HG02852 (cell line): ENCODE results near the gene SMCO2.

ENCODE experiments used
- ATAC-seq: cut with Tn5 transposase; IDR thresholded peaks from one replicate; pipeline ENCODE4 v1.9.1; 2021; ENCODE audit warnings: mild to moderate bottlenecking, moderate library complexity; ENCODE audit not compliant: unreplicated experiment

Gene SMCO2

DNA sequence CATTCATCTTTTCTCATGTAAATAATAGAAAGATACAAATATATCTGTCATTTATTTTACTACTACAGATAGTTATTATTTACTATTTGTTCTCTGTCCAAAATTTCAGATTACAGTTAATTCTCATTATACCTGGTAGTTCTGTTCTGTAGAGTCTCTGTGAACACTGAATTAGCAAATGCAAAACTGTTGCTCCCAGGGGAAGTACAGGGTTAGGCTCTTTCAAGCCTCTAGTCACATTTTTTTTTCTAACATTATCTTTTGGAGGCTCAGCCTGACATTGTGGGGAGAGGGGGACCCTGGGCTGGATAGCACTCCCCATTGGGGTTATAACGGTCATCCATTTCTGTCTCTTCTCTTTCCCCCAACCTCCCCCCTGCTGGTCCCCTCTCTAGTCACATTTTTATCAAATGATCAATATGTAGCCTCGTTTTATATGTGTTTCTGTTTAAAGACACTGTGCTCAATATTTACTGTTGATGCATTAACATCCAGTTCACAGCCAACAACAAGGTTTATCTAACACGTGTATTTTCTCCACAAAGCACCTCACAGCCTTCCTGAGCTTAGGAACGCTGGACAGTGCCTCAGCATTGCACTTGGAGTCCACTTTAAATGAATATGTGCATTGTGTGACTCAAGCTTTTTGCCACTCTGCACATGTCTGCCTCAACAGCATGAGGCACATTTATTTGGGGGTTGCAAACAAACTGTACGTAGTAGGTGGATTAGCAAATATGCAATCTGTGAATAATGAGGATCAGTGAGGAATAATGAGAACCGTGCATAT is 4.7 kb downstream of the SMCO2 start:
- ATAC-seq, result no peak

DNA sequence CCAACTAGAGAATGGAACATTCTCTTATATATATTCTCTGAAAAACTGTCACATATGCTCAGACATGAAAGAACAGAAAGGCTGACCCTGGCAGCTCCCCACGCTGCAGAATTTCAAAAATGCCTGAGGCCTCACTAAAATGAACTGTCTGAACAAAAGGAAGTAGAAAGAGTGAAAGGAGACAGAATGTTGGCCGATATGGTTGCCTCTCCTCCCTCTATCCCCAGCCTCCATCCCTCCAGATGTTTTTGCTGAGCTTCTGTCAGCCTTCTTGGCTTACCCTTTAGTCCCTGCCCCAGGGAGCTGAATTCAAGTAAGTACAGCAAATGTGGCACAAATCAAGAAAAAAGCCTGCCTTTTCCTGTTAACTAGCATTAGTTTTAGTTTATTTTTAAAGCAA is 6.9 kb downstream of the SMCO2 start:
- no peak for ATAC-seq

DNA sequence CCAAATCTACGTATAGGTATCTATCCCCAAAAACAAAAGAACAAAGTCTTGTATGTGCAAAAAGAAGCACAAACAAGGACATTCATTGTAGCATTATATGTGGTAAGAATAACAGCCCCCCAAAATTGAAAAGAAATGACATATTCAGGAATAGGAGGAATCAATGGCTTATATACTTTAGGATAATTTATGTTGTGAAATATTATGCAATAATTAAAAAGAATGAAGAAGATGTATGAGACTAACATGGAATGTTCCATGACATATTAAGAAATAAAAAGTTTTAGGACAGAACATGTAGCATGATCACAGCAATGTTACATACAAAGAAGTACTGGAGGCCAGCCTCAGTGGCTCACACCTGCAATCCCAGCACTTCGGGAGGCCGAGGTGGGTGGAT is 9.1 kb downstream of the SMCO2 start:
- no peak for ATAC-seq

DNA sequence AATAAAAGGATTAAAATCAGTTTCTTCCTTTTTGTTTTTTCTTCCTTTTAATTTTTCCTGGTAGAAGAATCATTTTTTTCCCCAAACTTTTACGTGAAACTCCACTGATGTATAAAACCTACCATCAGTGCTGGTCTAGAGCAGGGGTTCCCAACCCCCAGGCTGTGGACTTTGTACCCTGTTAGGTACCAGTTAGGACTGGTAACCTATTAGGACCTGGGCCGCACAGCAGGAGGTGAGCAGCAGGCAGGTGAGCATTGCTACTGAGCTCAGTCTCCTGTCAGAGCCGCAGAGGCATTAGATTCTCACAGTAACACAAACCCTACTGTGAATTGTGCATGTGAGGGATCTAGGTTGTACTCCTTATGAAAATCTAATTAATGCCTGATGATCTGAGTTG is 10.1 kb downstream of the SMCO2 start:
- ATAC-seq, result no peak

DNA sequence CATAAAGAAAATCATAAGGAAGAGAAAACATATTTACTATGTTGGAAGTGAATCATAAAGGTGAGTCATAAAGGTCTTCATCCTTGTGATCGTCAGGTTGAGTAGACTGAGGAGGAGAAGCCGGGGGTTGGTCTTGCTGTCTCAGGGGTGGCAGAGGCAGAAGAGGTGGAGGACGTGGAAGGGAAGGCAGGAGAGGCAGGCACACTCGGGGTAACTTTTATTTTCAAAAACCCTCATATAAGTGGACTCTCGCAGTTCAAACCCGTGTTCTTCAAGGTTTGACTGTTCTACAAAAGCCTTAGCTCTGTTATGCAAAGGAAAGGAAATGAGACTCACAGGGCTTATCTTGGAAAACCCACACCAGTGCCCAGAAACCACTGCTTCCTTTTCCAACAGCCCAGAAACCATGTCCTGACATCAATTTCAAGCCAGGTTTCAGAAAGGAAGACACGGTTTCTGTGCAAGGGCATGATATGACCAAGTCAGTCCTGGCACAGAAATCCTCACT is 14.0 kb downstream of the SMCO2 start:
- ATAC-seq, result no peak

DNA sequence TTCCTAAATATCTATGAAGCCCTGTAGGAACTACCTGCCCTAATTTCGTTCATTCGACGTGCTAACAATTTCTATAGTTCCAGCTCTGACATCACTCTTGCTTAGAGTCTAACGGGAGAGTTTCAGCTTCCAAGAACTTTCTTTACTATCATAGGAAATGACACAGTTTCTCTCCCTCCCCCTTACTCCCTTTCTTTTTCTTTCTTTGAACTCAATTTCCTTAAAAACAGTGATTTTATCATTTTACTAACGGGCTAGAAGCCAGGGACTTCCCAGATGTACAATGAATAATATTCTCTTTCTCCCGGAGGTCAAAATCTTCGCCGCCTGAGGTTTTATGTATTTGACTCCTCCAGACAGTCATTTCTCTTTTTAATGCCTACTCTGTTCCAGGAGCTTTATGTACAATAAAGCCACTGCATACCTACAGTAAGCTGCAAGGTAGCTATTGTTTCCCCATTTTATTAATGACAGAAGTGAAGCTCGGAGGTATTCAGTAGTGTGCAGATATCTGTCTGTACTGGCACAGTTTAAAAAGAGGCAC is 15.7 kb downstream of the SMCO2 start:
- ATAC-seq, result no peak

DNA sequence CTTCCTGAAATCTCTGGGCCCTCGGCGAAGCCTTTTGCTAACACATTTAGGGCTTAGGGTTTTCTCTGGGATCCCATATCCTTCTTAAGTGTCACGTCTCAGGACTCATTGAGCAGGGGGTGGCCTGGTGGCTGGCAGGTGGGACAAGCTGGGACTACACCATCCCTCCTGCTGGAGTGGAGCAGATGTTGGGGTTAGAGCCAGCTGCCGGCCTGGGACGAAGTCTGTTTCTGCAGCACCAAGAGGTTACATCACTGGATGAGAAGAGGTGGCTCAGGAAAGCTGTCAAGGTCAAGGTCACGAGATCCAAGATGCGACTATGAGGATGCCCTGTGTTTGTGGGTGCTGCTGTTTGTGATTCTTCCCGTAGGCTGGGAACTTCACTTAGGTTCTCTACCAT is 16.3 kb downstream of the SMCO2 start:
- no peak for ATAC-seq

DNA sequence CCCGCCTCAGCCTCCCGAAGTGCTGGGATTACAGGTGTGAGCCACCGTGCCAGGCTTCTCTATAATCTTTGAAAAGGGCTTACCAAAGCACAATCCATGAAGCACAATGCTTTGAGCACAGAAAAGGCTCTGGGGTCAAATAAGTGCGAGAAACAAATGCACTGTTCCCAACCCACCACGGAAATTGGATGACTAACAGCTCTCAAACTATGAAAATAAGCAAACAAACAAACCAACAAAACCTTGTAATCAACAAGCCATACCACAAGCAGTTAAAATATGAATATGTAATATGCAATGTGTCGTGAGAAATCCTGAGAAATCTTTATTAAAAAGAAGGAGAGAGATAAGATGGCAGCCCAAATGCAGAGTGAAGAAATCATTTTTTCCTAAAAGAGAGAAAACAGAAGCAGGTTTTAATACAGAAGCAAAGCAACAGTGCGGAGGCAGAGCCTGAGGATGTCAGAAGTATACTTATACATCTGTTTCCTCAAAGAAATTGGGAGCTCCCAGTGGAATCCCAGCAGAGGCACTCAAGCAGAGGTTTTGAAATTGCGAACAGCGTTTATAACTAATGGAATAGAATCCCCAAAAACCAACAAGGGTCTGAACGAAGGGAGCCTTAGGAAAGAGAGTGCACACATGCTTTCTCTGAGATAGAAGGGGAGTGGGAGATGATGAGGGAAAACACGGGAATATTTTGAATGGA is 17.1 kb downstream of the SMCO2 start:
- no peak for ATAC-seq

DNA sequence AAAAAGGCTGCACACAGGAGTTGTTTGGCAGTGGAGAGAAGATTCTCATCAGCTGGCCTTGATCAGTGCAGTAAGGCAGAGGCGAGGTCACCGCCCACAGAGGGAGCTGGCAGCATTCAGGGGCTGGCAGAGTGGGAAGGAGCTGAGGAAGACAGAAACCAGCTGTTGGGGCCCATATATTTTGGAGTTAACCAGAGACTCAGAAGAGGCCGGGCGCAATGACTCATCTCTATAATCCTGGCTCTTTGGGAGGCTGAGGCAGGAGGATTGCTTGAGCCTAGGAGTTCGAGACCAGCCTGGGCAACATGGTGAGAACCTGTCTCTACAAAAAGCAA is 17.7 kb downstream of the SMCO2 start:
- ATAC-seq, result no peak

DNA sequence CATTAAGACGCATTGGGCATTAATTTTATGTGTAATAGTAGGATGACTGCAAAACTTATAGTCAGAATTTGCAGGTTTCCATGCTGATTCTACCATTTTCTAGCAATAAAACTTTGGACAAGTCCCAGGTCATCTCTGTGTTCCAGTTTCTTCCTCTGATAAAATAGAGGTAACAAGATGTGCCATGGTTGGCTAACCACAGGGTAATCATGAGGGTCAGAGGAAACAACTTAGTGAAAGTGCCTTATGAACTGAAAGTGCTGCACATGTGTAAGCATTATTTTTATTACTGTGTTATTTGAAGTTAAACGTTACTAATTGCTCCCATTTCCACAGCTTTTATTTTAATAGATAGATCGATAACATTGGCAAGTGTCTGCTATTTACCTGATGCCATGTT is 21.1 kb downstream of the SMCO2 start:
- ATAC-seq, result no peak

DNA sequence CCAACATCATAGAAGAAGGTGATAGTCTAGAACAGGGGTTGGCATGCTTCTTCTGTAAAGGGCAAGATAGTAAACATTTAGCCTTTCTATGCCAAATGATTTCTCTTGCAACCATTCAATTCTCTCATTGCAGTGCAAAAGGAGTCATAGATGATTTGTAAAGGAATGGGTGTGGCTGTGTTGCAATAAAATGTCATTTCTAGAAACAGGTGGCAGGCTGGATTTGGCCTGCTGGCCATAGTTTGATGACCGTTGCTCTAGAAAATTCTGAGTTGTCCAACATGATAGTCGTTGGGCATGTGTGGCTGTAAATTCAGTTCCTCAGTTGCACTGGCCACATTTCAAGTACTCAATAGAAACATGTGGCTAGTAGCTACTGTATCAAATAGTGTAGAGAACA is 21.7 kb downstream of the SMCO2 start:
- no peak for ATAC-seq

DNA sequence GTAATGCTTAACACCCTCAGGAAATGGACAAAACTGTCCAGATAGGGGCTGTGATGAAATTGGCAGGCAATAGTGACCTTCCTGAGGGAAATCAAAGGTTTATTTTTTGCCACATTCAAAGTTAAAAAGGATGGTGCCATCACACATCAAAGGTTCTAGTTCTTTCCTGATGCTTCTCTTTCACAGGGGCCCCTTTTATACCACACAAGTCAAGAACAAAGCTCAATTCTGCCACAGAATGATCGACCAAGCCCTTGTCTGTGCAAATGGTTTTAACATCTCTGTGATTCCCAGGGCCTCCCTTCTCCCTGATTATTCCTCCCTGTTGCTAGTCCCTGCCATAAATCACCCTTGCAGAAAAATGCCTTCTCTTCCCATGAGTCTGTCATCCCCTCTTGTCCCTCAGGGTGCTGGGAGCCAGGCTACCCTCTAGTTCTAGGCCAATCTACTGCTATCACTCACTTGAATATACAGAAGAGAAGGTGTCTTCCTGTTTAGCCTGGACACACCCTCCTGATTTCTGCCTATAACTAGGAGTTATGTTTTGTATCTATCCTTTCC is 22.7 kb downstream of the SMCO2 start:
- ATAC-seq, result no peak

DNA sequence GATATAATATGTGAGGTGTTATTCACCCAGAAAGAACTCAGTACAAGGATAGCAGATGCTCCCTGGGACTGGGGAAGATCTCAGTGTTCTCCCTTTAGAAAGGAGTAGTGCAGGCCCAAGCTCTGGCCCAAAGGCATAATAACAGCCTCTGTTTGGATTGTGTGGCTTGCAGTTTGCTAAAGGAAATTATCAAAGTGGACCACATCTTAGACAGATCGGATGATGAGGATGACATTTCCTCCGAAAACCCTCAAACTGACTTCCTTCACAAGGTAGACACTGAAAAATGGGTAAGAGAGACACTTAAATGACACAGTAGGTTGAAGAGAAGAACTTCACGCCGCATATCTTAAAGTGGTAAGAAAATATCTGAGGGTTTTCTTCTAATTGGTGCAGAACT is 26.1 kb downstream of the SMCO2 start:
- ATAC-seq, result no peak

DNA sequence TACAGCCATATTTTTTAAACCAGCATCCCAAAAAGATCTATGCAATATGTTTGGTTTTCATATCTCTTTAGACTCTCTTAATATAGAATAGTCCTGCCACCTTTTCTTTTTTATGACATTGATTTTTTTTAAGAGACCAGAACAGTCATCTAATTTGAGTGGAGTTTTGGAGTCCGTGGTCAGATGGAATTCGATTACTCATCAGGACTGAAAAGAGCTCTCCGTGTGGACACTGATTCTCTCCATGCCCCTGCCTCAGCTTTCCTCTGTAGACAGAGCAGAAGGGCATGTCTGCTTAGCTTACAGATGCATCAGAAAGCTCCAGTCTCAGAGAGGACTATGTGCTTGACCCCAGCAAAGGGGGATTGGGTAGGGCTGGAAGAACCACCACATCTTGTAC is 27.8 kb downstream of the SMCO2 start:
- ATAC-seq, result no peak

DNA sequence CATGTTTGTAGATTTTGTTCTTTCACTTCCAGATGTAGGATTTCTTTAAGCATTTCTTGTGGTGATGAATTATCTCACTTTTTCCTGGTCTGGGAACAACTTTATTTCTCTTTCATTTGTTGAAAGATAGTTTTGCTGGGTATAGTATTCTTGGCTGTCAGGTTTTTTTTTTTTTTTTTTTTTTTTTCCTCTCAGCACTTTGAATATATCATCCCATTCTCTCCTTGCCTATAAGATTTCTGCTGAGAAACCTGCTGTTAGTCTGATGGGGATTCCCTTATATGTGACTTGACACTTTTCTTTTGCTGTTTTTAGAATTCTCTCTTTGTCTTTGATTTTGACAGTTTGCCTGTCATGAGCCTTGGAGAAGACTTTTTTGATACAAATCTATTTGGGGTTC is 30.5 kb downstream of the SMCO2 start:
- ATAC-seq, result no peak

DNA sequence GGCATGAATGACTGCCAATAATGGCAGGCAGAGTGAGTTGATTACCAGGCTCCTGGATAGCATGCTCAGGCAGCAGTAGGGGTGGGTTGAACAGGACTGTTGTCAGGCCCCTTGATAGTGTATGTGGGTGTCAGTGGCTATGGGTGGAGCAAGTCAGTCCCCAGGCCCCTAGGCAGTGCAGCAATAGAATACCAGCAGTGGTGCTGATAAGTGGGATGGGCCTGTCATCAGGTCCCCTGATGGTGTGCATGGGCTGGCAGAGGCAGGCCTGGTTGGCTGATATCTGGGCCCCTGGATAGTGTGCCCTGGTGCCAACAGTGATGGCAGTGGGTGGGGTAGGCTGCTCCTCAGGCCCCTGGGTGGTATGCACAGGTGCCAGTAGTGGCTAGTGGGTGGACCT is 32.4 kb downstream of the SMCO2 start:
- no peak for ATAC-seq

DNA sequence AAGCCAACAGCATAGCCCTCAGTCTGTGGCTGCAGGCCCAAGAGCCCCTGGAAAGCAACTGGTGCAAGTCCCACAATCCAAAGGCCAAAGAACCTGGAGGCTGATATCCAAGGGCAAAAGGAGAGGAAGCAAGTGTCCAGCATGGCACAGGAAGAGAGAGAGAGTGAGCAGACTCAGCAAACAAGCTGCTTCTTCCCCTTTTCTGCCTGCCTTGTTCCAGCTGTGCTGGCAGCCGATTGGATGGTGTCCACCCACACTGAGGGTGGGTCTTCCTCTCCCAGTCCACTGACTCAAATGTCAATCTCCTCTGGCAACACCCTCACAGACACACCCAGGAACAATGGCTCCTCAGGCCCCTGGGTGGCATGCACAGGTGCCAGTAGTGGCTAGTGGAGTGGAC is 33.5 kb downstream of the SMCO2 start:
- no peak for ATAC-seq

DNA sequence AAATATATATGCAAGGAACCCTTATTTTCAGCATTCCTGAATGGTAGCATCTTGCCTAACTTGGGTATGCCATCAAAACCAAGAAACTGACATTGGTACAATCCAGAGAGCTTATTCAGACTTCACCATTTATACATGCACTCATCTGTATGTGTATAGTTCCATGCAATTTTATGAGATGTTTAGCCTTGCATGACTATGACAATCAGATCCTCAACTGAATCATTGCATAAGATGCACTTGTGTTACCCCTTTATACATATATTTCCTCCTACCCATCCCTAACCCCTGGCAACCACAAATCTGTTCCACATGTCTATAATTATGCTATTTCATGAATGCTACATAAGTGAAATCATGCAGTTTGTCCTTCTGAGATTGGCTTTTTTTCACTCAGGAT is 40.4 kb downstream of the SMCO2 start:
- no peak for ATAC-seq

DNA sequence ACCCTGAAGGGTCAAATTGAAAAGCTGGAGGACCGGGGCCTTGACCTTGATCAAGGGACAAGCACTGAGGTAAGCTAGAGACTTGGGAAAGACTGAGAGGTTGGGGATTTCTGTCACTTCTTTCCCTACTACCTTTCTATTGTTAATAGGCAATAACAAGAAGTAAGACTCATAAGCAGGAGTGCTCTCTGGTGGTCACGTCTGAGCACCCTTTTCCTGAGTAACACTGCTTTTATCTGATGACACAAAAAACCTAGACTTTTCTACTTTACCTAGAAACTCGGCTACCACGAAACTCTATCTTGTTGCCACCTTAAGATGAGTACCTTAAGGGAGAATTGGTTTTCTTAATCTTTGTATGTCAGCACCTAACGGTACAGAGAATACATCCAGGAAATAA is 41.9 kb downstream of the SMCO2 start:
- no peak for ATAC-seq

DNA sequence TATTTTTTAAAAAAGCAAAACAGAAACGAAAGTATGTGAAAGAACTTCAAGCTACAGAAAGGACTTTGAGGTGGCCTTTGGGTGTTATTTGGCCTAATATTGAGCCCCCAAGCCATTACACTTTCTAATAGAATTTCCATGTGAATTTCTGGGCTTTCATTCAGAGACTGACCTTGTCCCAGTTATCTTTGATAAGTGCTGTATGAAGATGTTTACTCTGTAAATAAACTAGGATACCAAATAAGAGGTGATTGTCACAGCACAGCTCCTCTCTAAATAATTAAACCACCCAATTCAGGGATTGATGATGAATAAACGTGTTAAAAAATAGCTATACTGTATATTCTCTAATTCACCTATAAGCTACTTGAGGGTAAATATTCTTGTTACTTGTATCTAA is 44.7 kb downstream of the SMCO2 start:
- no peak for ATAC-seq

DNA sequence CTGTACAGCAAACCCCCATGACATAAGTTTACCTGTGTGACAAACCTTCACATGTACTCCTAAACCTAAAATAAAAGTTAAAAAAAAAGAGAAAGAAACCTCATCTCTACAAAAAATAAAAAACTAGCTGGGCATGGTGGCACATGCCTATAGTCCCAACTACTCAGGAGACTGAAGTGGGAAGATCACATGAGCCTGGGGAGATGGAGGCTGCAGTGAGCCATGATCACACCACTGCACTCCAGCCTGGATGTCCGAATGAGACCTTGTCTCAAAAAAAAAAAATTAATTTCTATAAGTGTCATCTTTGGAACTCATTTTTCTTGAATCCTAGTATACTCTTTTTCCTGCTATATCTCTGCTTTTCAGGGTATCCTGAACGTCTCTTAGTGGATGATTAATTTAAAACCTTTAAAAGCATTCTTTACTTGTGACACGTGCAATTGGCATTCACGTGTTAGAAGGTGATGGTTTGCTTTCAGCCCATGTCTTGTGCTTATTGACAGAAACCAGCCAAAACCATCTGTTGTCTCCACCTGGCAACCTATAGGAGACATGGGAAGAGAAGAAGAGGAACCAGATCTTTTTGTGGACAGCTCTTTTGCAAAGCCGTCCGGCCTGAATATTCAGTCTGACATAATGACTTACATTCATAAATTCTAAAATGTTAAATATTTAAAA is 46.9 kb downstream of the SMCO2 start:
- ATAC-seq, result no peak
